Fibroblast of skin of back (primary cell): ENCODE data around the gene RAB22A.
"Not testable (repeated sequence)": the region's sequence is repeated elsewhere in the genome, so short reads cannot be mapped to it uniquely, and the experiment has no call there.

Experiments
- DNase-seq: peaks from one replicate; pipeline ENCODE4 v3.0.0-alpha.2; 2013

Gene RAB22A

GRCh38 chr20:58344741-58345140 lies 35.2 kb downstream of the RAB22A start:
- DNase-seq = peak; percentile 56

GRCh38 chr20:58349570-58349969 lies 40.1 kb downstream of the RAB22A start:
- DNase-seq = peak; percentile 76

- no peak for DNase-seq
Measured at GRCh38 chr20:58352468-58352867, 43.0 kb downstream of the RAB22A start.

GRCh38 chr20:58359441-58359840 lies 49.9 kb downstream of the RAB22A start:
- DNase-seq = no peak

GRCh38 chr20:58360936-58361335 lies 51.4 kb downstream of the RAB22A start:
- no peak for DNase-seq

- DNase-seq = peak; percentile 86
Measured at GRCh38 chr20:58361481-58362205, 52.1 kb downstream of the RAB22A start.

GRCh38 chr20:58362206-58362516 lies 52.6 kb downstream of the RAB22A start:
- DNase-seq = no peak

- DNase-seq = no peak
Measured at GRCh38 chr20:58362970-58363369, 53.5 kb downstream of the RAB22A start.

GRCh38 chr20:58366866-58367265 lies 57.4 kb downstream of the RAB22A start:
- no peak for DNase-seq

GRCh38 chr20:58372806-58373205 lies 63.3 kb downstream of the RAB22A start:
- no peak for DNase-seq

- not testable (repeated sequence) for DNase-seq
Measured at GRCh38 chr20:58373296-58373695, 63.8 kb downstream of the RAB22A start.

- DNase-seq = no peak
Measured at GRCh38 chr20:58374027-58374850, 64.7 kb downstream of the RAB22A start.

GRCh38 chr20:58374906-58375758 lies 65.6 kb downstream of the RAB22A start:
- DNase-seq = peak; percentile 84

- DNase-seq = no peak
Measured at GRCh38 chr20:58375759-58376352, 66.3 kb downstream of the RAB22A start.

GRCh38 chr20:58377017-58377416 lies 67.5 kb downstream of the RAB22A start:
- DNase-seq = no peak

- DNase-seq = peak; percentile 4
Measured at GRCh38 chr20:58377766-58378401, 68.4 kb downstream of the RAB22A start.

GRCh38 chr20:58378704-58379103 lies 69.2 kb downstream of the RAB22A start:
- no peak for DNase-seq

- DNase-seq = no peak
Measured at GRCh38 chr20:58381627-58382026, 72.1 kb downstream of the RAB22A start.

GRCh38 chr20:58382096-58382495 lies 72.6 kb downstream of the RAB22A start:
- DNase-seq = no peak

- no peak for DNase-seq
Measured at GRCh38 chr20:58384821-58385220, 75.3 kb downstream of the RAB22A start.

- no peak for DNase-seq
Measured at GRCh38 chr20:58388028-58388601, 78.6 kb downstream of the RAB22A start.

GRCh38 chr20:58388882-58389323 lies 79.4 kb downstream of the RAB22A start, which contains the start of gene VAPB:
Gene VAPB (plus strand): TSS chr20:58389229. CDS start chr20:58389460, 231 bp downstream.
- DNase-seq = peak; percentile 94
